WTC11 (cell line): ENCODE data around the gene PPP1R12A. TPM values are rescaled to one million over a fixed set of nuclear protein-coding genes. Genes with fewer than 3 reads are reported as not detected.

ENCODE experiments used
- ATAC-seq: fragments of 200-7000 bp; cut with Tn5 transposase; 2 replicates; pipeline ENCODE4 v1.10.0; 2021; ENCODE audit warnings: mild to moderate bottlenecking, moderate library complexity
- CTCF ChIA-PET: fragments of 300-600 bp; sonication (Branson Sonifier 250); formaldehyde crosslinking; loops from one replicate; lab custom pipeline; 2021; ENCODE audit warnings: antibody characterized with exemption; lab: Charles Lee
- POLR2A ChIA-PET: fragments of 350-600 bp; sonication (Branson Sonifier 250); formaldehyde crosslinking; loops from one replicate; lab custom pipeline; 2021; ENCODE audit warnings: antibody characterized with exemption; lab: Charles Lee
- DNase-seq: peaks from one replicate; pipeline ENCODE4 v3.0.0; 2021; ENCODE audit warnings: low spot score
- H3K27ac Mint-ChIP-seq: 2 replicates; pipeline ENCODE4 v1.8.0; 2021; ENCODE audit warnings: mixed read lengths
- H3K27me3 Mint-ChIP-seq: 2 replicates; pipeline ENCODE4 v1.8.0; 2021; ENCODE audit warnings: low read depth, mild to moderate bottlenecking, moderate library complexity, mixed read lengths
- H3K36me3 Mint-ChIP-seq: 2 replicates; pipeline ENCODE4 v1.8.0; 2021; ENCODE audit warnings: mixed read lengths
- H3K4me1 Mint-ChIP-seq: 2 replicates; pipeline ENCODE4 v1.8.0; 2022; ENCODE audit warnings: mixed read lengths
- H3K4me3 Mint-ChIP-seq: 2 replicates; pipeline ENCODE4 v1.8.0; 2021; ENCODE audit warnings: mild to moderate bottlenecking, moderate library complexity, mixed read lengths
- H3K9me3 Mint-ChIP-seq: 2 replicates; pipeline ENCODE4 v1.8.0; 2021; ENCODE audit warnings: mixed read lengths
- ARID4B ChIP-seq: sonication (generic); formaldehyde crosslinking; IDR thresholded peaks from 2 replicates; pipeline ENCODE4 v1.8.0; 2023; ENCODE audit warnings: missing genetic modification reagents, mild to moderate bottlenecking, borderline replicate concordance
- CBFB ChIP-seq: sonication (generic); formaldehyde crosslinking; IDR thresholded peaks from 2 replicates; pipeline ENCODE4 v1.8.1; 2022; ENCODE audit warnings: mild to moderate bottlenecking, low read depth, missing genetic modification reagents
- E2F1 ChIP-seq: sonication (generic); formaldehyde crosslinking; IDR thresholded peaks from 2 replicates; pipeline ENCODE4 v1.8.0; 2022; ENCODE audit warnings: mild to moderate bottlenecking, missing genetic modification reagents
- ESRRA ChIP-seq: sonication (generic); formaldehyde crosslinking; IDR thresholded peaks from 2 replicates; pipeline ENCODE4 v1.8.1; 2022; ENCODE audit warnings: mild to moderate bottlenecking, missing genetic modification reagents, borderline replicate concordance
- HMGXB4 ChIP-seq: sonication (generic); formaldehyde crosslinking; IDR thresholded peaks from 2 replicates; pipeline ENCODE4 v1.8.1; 2023; ENCODE audit warnings: mild to moderate bottlenecking, moderate library complexity, missing genetic modification reagents
- IRF2 ChIP-seq: sonication (generic); formaldehyde crosslinking; IDR thresholded peaks from 2 replicates; pipeline ENCODE4 v1.8.0; 2022; ENCODE audit warnings: low read depth, missing genetic modification reagents, borderline replicate concordance
- JAZF1 ChIP-seq: fragments of 250-450 bp; sonication (Bioruptor Pico); IDR thresholded peaks from 2 replicates; pipeline ENCODE4 v1.9.0; 2021; ENCODE audit warnings: moderate library complexity, mild to moderate bottlenecking, inconsistent platforms
- MAX ChIP-seq: sonication (generic); formaldehyde crosslinking; IDR thresholded peaks from 2 replicates; pipeline ENCODE4 v1.8.0; 2022; ENCODE audit warnings: mild to moderate bottlenecking, missing genetic modification reagents
- MXD4 ChIP-seq: fragments of 250-450 bp; sonication (Bioruptor Pico); IDR thresholded peaks from 2 replicates; pipeline ENCODE4 v1.8.0; 2021; ENCODE audit warnings: mild to moderate bottlenecking, moderate library complexity, borderline replicate concordance
- MYBL2 ChIP-seq: sonication (generic); formaldehyde crosslinking; IDR thresholded peaks from 2 replicates; pipeline ENCODE4 v1.8.1; 2023; ENCODE audit warnings: mild to moderate bottlenecking, moderate library complexity, missing genetic modification reagents
- NFATC4 ChIP-seq: fragments of 250-450 bp; sonication (Bioruptor Pico); IDR thresholded peaks from 2 replicates; pipeline ENCODE4 v1.9.0; 2021; ENCODE audit warnings: mild to moderate bottlenecking
- NFE2L1 ChIP-seq: sonication (generic); formaldehyde crosslinking; IDR thresholded peaks from 2 replicates; pipeline ENCODE4 v1.8.1; 2023; ENCODE audit warnings: missing genetic modification reagents
- NR2C2 ChIP-seq: sonication (generic); formaldehyde crosslinking; IDR thresholded peaks from 2 replicates; pipeline ENCODE4 v1.8.0; 2022; ENCODE audit warnings: mild to moderate bottlenecking, missing genetic modification reagents
- PRRX2 ChIP-seq: fragments of 250-450 bp; sonication (Bioruptor Pico); IDR thresholded peaks from 2 replicates; pipeline ENCODE4 v1.8.0; 2021; ENCODE audit warnings: mild to moderate bottlenecking
- SMAD3 ChIP-seq: sonication (generic); formaldehyde crosslinking; IDR thresholded peaks from 2 replicates; pipeline ENCODE4 v1.8.0; 2022; ENCODE audit warnings: missing genetic modification reagents, mild to moderate bottlenecking, borderline replicate concordance
- SMAD4 ChIP-seq: sonication (generic); formaldehyde crosslinking; IDR thresholded peaks from 2 replicates; pipeline ENCODE4 v1.8.0; 2022; ENCODE audit warnings: mild to moderate bottlenecking, missing genetic modification reagents
- TCF7 ChIP-seq: sonication (generic); formaldehyde crosslinking; IDR thresholded peaks from 2 replicates; pipeline ENCODE4 v1.8.0; 2022; ENCODE audit warnings: mild to moderate bottlenecking, low read depth, missing genetic modification reagents, moderate library complexity
- TEAD1 ChIP-seq: sonication (generic); formaldehyde crosslinking; IDR thresholded peaks from 2 replicates; pipeline ENCODE4 v1.8.0; 2022; ENCODE audit warnings: mild to moderate bottlenecking, missing genetic modification reagents
- ZNF281 ChIP-seq: sonication (generic); formaldehyde crosslinking; IDR thresholded peaks from 2 replicates; pipeline ENCODE4 v1.8.0; 2023; ENCODE audit warnings: mild to moderate bottlenecking, missing genetic modification reagents
- ZSCAN18 ChIP-seq: fragments of 250-450 bp; sonication (Bioruptor Pico); IDR thresholded peaks from 2 replicates; pipeline ENCODE4 v2.1.2; 2022; ENCODE audit warnings: mild to moderate bottlenecking, moderate library complexity
- total RNA-seq: library from RNA; stranded (reverse); gene quantifications from 3 replicates; pipeline ENCODE4 v1.2.3, GENCODE V29; 2021

PPP1R12A gene
- total RNA-seq, 1 experiment from 2014 or later: 83.8 TPM

GRCh38 chr12:79939728-79940310 lies 4.9 kb upstream of the PPP1R12A start:
- H3K27me3 Mint-ChIP-seq: no peaks in the 10 kb centered on the region
- no peaks in the 10 kb centered on the region for H3K9me3 Mint-ChIP-seq
- H3K4me1 Mint-ChIP-seq: peaks cover 11% of the 10 kb centered on the region
- DNase-seq: no peak
- no peak overlapping the region for H3K4me3 Mint-ChIP-seq
- POLR2A ChIA-PET: no interaction called here
- no peak overlapping the region for H3K27ac Mint-ChIP-seq
- TF ChIP-seq ARID4B (CRISPR knock-in tag) (no peak), SMAD4 (CRISPR knock-in tag) (no peak), CBFB (CRISPR knock-in tag) (no peak), ZSCAN18 (CRISPR knock-in tag) (no peak), HMGXB4 (CRISPR knock-in tag) (no peak), NFATC4 (CRISPR knock-in tag) (no peak), TEAD1 (CRISPR knock-in tag) (no peak), IRF2 (CRISPR knock-in tag) (no peak), NR2C2 (CRISPR knock-in tag) (no peak)
- TF ChIP-seq, all 79 proteins: peak for 0
- CTCF ChIA-PET: no interaction called here
- ATAC-seq: no peak
- H3K36me3 Mint-ChIP-seq: no peaks in the 10 kb centered on the region

- Mint-ChIP-seq H3K9me3 (no peaks in the 10 kb centered on the region), H3K27me3 (no peaks in the 10 kb centered on the region), H3K36me3 (no peaks in the 10 kb centered on the region), H3K4me1 (peaks cover 11% of the 10 kb centered on the region), H3K4me3 (no peak overlapping the region), H3K27ac (no peak overlapping the region)
- POLR2A ChIA-PET: no interaction called here
- DNase-seq (no peak), ATAC-seq (no peak)
- CTCF ChIA-PET: no interaction called here
- TF ChIP-seq ESRRA: no peak
- TF ChIP-seq TCF7 (CRISPR knock-in tag): no peak
- TF ChIP-seq ZSCAN18 (CRISPR knock-in tag): no peak
- no peak for TF ChIP-seq MYBL2
- no peak for TF ChIP-seq MXD4
- TF ChIP-seq NFE2L1 (CRISPR knock-in tag): no peak
- TF ChIP-seq ZNF281 (CRISPR knock-in tag): no peak
- no peak for TF ChIP-seq SMAD3 (CRISPR knock-in tag)
- no peak for TF ChIP-seq JAZF1 (CRISPR knock-in tag)
- TF ChIP-seq PRRX2 (CRISPR knock-in tag): no peak
- TF ChIP-seq MAX: no peak
- TF ChIP-seq E2F1 (CRISPR knock-in tag): no peak
These were observed 3.9 kb upstream of the PPP1R12A start for GRCh38 chr12:79938843-79939242.
